HepG2 (cell line): Measurements from ENCODE around the gene FGD5. TPM values are rescaled to one million over a fixed set of nuclear protein-coding genes. Genes with fewer than 3 reads are reported as not detected.

Experiments
- ATAC-seq: fragments of 200-7000 bp; cut with Tn5 transposase; 3 replicates; pipeline ENCODE4 v1.9.1; 2020; ENCODE audit warnings: mild to moderate bottlenecking, moderate library complexity
- BruUV-seq: library from RNA; stranded (reverse); fragments of 400-500 nt; replicated peaks from 2 replicates; lab custom pipeline; 2021; lab: Mats Ljungman, UMichigan
- CTCF ChIA-PET: fragments of 300-600 bp; formaldehyde crosslinking; extraction: SDS; loops from one replicate; lab custom pipeline; 2021; ENCODE audit warnings: low total read pairs, inconsistent platforms, low intra/inter-chr PET ratio; lab: Yijun Ruan, JAX
- POLR2A ChIA-PET: fragments of 350-600 bp; sonication (Branson Sonifier 250); formaldehyde crosslinking; loops from one replicate; lab custom pipeline; 2020; ENCODE audit warnings: antibody characterized with exemption, inconsistent platforms; lab: Yijun Ruan, JAX
- DNase-seq: peaks from one replicate; pipeline ENCODE4 v3.0.0-alpha.2; 2015; ENCODE audit warnings: low spot score
- FAIRE-seq: peaks from 3 replicates; lab custom pipeline; 2011; peaks lifted over from hg19 to GRCh38; lab: Jason Lieb, UNC
- H2AFZ ChIP-seq: one replicate; pipeline ENCODE4 v1.6.1; 2011; ENCODE audit warnings: low read length, inconsistent platforms
- H3K27ac ChIP-seq: fragments of 300-600 bp; 3 replicates; pipeline ENCODE4 v1.8.0; 2011; ENCODE audit warnings: mixed run types, mild to moderate bottlenecking, mixed read lengths, low read length, inconsistent platforms; ENCODE audit not compliant: insufficient read depth; ENCODE audit errors: extremely low read length
- H3K27me3 ChIP-seq, 2 experiments: fragments of 200-600 bp in 1 of 2; 2 replicates in 1 of 2; 3 replicates in 1 of 2; pipeline versions ENCODE4 v1.6.0 to v1.8.0; 2011; ENCODE audit warnings: low read length in 2 of 2, mild to moderate bottlenecking in 2 of 2, moderate library complexity in 2 of 2, inconsistent platforms in 1 of 2; ENCODE audit not compliant: insufficient read depth in 2 of 2, control insufficient read depth in 1 of 2
- H3K36me3 ChIP-seq, 2 experiments: fragments of 200-600 bp in 1 of 2; replicated peaks in 1 of 2; 2 replicates in 1 of 2; 3 replicates in 1 of 2; pipeline versions ENCODE4 v1.5.1 to v1.8.0; 2011; ENCODE audit warnings: low read length in 2 of 2, inconsistent platforms in 1 of 2; ENCODE audit not compliant: insufficient read depth in 2 of 2, control insufficient read depth in 1 of 2
- H3K4me1 ChIP-seq: 2 replicates; pipeline ENCODE4 v1.5.1; 2012; ENCODE audit warnings: low read length, inconsistent platforms; ENCODE audit not compliant: insufficient read depth
- H3K4me2 ChIP-seq: 2 replicates; pipeline ENCODE4 v1.6.0; 2011; ENCODE audit warnings: low read depth, low read length, inconsistent platforms
- H3K4me3 ChIP-seq, 3 experiments: fragments of 200-600 bp in 1 of 3; sonication (generic), shearing (Covaris generic) in 1 of 3; replicated peaks in 1 of 3; 2 replicates each; pipeline ENCODE4 v1.5.1; 2011 to 2016; ENCODE audit warnings: low read length in 3 of 3, inconsistent platforms in 2 of 3, low read depth in 2 of 3, mild to moderate bottlenecking in 2 of 3, control low read depth in 1 of 3, mixed read lengths in 1 of 3; ENCODE audit not compliant: insufficient read depth in 1 of 3
- H3K79me2 ChIP-seq: one replicate; pipeline ENCODE4 v1.6.1; 2011; ENCODE audit warnings: low read length, inconsistent platforms; ENCODE audit not compliant: insufficient read depth
- H3K9ac ChIP-seq: 2 replicates; pipeline ENCODE4 v1.6.0; 2011; ENCODE audit warnings: mild to moderate bottlenecking, low read depth, low read length, inconsistent platforms; ENCODE audit not compliant: insufficient read depth
- H3K9me3 ChIP-seq: 2 replicates; pipeline ENCODE4 v1.5.1; 2012; ENCODE audit warnings: mild to moderate bottlenecking, low read length
- H4K20me1 ChIP-seq: 2 replicates; pipeline ENCODE4 v1.6.0; 2011; ENCODE audit warnings: inconsistent platforms, mild to moderate bottlenecking, low read length, moderate library complexity; ENCODE audit not compliant: insufficient read depth
- CSRNP1 ChIP-seq: sonication (generic); formaldehyde crosslinking; IDR thresholded peaks from 2 replicates; pipeline ENCODE4 v1.8.1; 2023; ENCODE audit warnings: mild to moderate bottlenecking, missing genetic modification reagents
- CSRNP2 ChIP-seq: sonication (generic); formaldehyde crosslinking; conservative IDR thresholded peaks from 2 replicates; pipeline ENCODE4 v1.8.0; 2022; ENCODE audit warnings: low read depth, missing genetic modification reagents
- CTCF ChIP-seq: sonication (generic); formaldehyde crosslinking; IDR thresholded peaks from 2 replicates; pipeline ENCODE4 v1.5.0; 2020; ENCODE audit warnings: mild to moderate bottlenecking, missing genetic modification reagents, moderate library complexity
- GPN1 ChIP-seq: sonication (generic); formaldehyde crosslinking; IDR thresholded peaks from 2 replicates; pipeline ENCODE4 v1.5.1; 2020; ENCODE audit warnings: missing genetic modification reagents, borderline replicate concordance
- HOXA7 ChIP-seq: sonication (generic); formaldehyde crosslinking; IDR thresholded peaks from 2 replicates; pipeline ENCODE4 v1.8.1; 2022; ENCODE audit warnings: mild to moderate bottlenecking, missing genetic modification reagents, moderate library complexity
- NAIF1 ChIP-seq: sonication (generic); formaldehyde crosslinking; IDR thresholded peaks from 2 replicates; pipeline ENCODE4 v1.5.0; 2020; ENCODE audit warnings: mild to moderate bottlenecking, missing genetic modification reagents, borderline replicate concordance
- NR3C1 ChIP-seq: sonication (generic); formaldehyde crosslinking; IDR thresholded peaks from 2 replicates; pipeline ENCODE4 v1.4.0; 2020; ENCODE audit warnings: missing genetic modification reagents
- NRL ChIP-seq: sonication (generic); formaldehyde crosslinking; IDR thresholded peaks from 2 replicates; pipeline ENCODE4 v1.5.0; 2020; ENCODE audit warnings: missing genetic modification reagents, mild to moderate bottlenecking, moderate library complexity, borderline replicate concordance
- POGZ ChIP-seq: sonication (generic); formaldehyde crosslinking; IDR thresholded peaks from 2 replicates; pipeline ENCODE4 v1.4.0; 2020; ENCODE audit warnings: mild to moderate bottlenecking, missing genetic modification reagents
- SMC3 ChIP-seq: IDR thresholded peaks from 2 replicates; pipeline ENCODE4 v1.6.1; 2011; ENCODE audit warnings: low read length, improper control_type of control experiment
- SOX13 ChIP-seq, 3 experiments: fragments of 450-650 bp in 1 of 3; sonication (generic) in 1 of 3; formaldehyde crosslinking in 1 of 3; IDR thresholded peaks in 2 of 3; conservative IDR thresholded peaks in 1 of 3; 2 replicates each; pipeline versions ENCODE4 v1.5.0 to v1.6.1; 2016 to 2020; ENCODE audit warnings: antibody characterized with exemption in 1 of 3, mild to moderate bottlenecking in 1 of 3, missing compliant biosample characterization in 1 of 3, missing genetic modification reagents in 1 of 3, moderate library complexity in 1 of 3
- TBX2 ChIP-seq: sonication (generic); formaldehyde crosslinking; IDR thresholded peaks from 2 replicates; pipeline ENCODE4 v1.5.0; 2020; ENCODE audit warnings: missing genetic modification reagents, mild to moderate bottlenecking, borderline replicate concordance
- XBP1 ChIP-seq: sonication (generic); formaldehyde crosslinking; IDR thresholded peaks from 2 replicates; pipeline ENCODE4 v1.5.0; 2020; ENCODE audit warnings: missing genetic modification reagents
- ZBTB14 ChIP-seq: sonication (generic); formaldehyde crosslinking; IDR thresholded peaks from 2 replicates; pipeline ENCODE4 v1.4.0; 2020; ENCODE audit warnings: missing genetic modification reagents
- ZBTB7A ChIP-seq: sonication (generic); formaldehyde crosslinking; IDR thresholded peaks from 2 replicates; pipeline ENCODE4 v1.8.0; 2022; ENCODE audit warnings: mild to moderate bottlenecking, missing genetic modification reagents
- ZFX ChIP-seq: sonication (generic); formaldehyde crosslinking; IDR thresholded peaks from 2 replicates; pipeline ENCODE4 v1.4.0; 2020; ENCODE audit warnings: mild to moderate bottlenecking, low read depth, missing genetic modification reagents, moderate library complexity
- WGBS: methylation state at CpG from one replicate; pipeline ENCODE4 v1.1.6; 2017; ENCODE audit warnings: low lambda C conversion rate; 5-methylcytosine and 5-hydroxymethylcytosine counted together
- in situ Hi-C: cut with HindIII; loops from 2 replicates; pipeline ENCODE4 v1.10.0; 2017; ENCODE audit warnings: low pct_unique_long_range_greater_than_20kb; ENCODE audit not compliant: extremely low pct_ligation_motif_present
- intact Hi-C: fragments of 100-400 bp; cut with micrococcal nuclease; formaldehyde crosslinking; loops from one replicate; pipeline ENCODE4 v1.10.0; 2022; ENCODE audit not compliant: unreplicated experiment
- polyA plus RNA-seq, 8 experiments: library from polyadenylated mRNA; depleted of rRNA in 3 of 8; stranded (reverse) in 7 of 8; unstranded in 1 of 8; fragments of >200 nt; fragmentation: Illumina TruSeq in 4 of 8; extraction: Trizol in 4 of 8; gene quantifications; 2 replicates each; pipeline versions ENCODE4 v1.2.1 to v1.2.3, GENCODE V29; 2011 to 2016; ENCODE audit warnings: low read depth in 4 of 8, missing spikeins in 1 of 8, mixed read lengths in 1 of 8; ENCODE audit not compliant: insufficient read depth in 1 of 8
- total RNA-seq, 5 experiments: library from RNA; depleted of rRNA; stranded (reverse); fragments of >200 nt; fragmentation: Illumina TruSeq; extraction: Trizol; gene quantifications; 2 replicates each; pipeline ENCODE4 v1.2.3, GENCODE V29; 2016; ENCODE audit warnings: low read depth in 1 of 5

Gene FGD5
- total and polyA plus RNA-seq, 2 of the 13 experiments (the other 11 are each of a cell fraction or from before 2014, with no cell fraction given) = 0.17 TPM; not detected in 1

GRCh38 chr3:14925729-14926591, 107.2 kb downstream of the FGD5 start:
- DNase-seq (peak; percentile 62), ATAC-seq (peak; percentile 59), FAIRE-seq (peak; percentile 89)
- no peak overlapping the region for H3K4me3 ChIP-seq
- H3K79me2 ChIP-seq = no peaks in the 10 kb centered on the region
- H2AFZ ChIP-seq = no peak overlapping the region
- no peaks in the 10 kb centered on the region for H3K9me3 ChIP-seq
- H3K27me3 ChIP-seq = peaks cover 0 to 31% of the 10 kb centered on the region in 2 experiments; a peak in 2 of 5 replicates
- H3K27ac ChIP-seq = no peak overlapping the region
- H3K4me2 ChIP-seq = no peak overlapping the region
- ChIA-PET POLR2A (interaction anchor here (0.7 kb wide), 1 partner anchor 11 kb away, joined by 3 read pairs; no protein-coding TSS in a partner anchor), CTCF (no interaction called here)
- WGBS = 44% methylated on average over 9 of the region's 9 CpGs
- intact Hi-C loops (loop anchor here (2.0 to 5.0 kb wide), 3 partner anchors 17 to 116 kb away; no protein-coding TSS in a partner anchor), in situ Hi-C loops (loop anchor here (10.0 kb wide), 1 partner anchor 119 kb away; no protein-coding TSS in a partner anchor)
- H3K36me3 ChIP-seq = no peaks in the 10 kb centered on the region
- no TSS peak for BruUV-seq
- H4K20me1 ChIP-seq = no peaks in the 10 kb centered on the region
- no peak overlapping the region for H3K9ac ChIP-seq
- H3K4me1 ChIP-seq = peaks cover under 1% of the 10 kb centered on the region; the same call in 1 of the 2 replicates
- TF ChIP-seq NR3C1 (no peak), ZFX (CRISPR knock-in tag) (no peak), POGZ (CRISPR knock-in tag) (no peak), SMC3 (peak; percentile 64; the same call in 1 of the 2 replicates), SOX13 (IDR thresholded peaks at IDR 0.05) (no peak), SOX13 (CRISPR knock-in tag; conservative IDR thresholded peaks at IDR 0.05 in 1 of 2, IDR thresholded peaks at IDR 0.05 in 1 of 2) (0 out of 4 replicates have a peak, but pooled peaks of 1 of the 2 experiments have one; percentile 5), ZBTB7A (CRISPR knock-in tag) (0 out of 2 replicates have a peak, but pooled peaks have one; percentile 36), NAIF1 (no peak), CSRNP2 (CRISPR knock-in tag) (no peak), CSRNP1 (CRISPR knock-in tag) (no peak), CTCF (CRISPR knock-in tag) (peak; percentile 83), HOXA7 (CRISPR knock-in tag) (no peak), TBX2 (CRISPR knock-in tag) (no peak), NRL (CRISPR knock-in tag) (no peak), XBP1 (CRISPR knock-in tag) (no peak), GPN1 (CRISPR knock-in tag) (no peak), ZBTB14 (CRISPR knock-in tag) (no peak)
